RWPE2 (cell line): ENCODE data around the gene CA5A.

Experiments
- ATAC-seq: fragments of 200-7000 bp; cut with Tn5 transposase; 3 replicates; pipeline ENCODE4 v1.9.1; 2021; ENCODE audit warnings: low read depth
- DNase-seq: peaks from one replicate; pipeline ENCODE4 v3.0.0-alpha.2; 2020; ENCODE audit warnings: low spot score
- H3K27ac ChIP-seq: fragments of 450-650 bp; 2 replicates; pipeline ENCODE4 v1.5.1; 2017; ENCODE audit warnings: mild to moderate bottlenecking; ENCODE audit not compliant: poor library complexity, severe bottlenecking
- H3K27me3 ChIP-seq: fragments of 250-450 bp; sonication (Bioruptor Pico); 2 replicates; pipeline ENCODE4 v1.5.1; 2021; ENCODE audit warnings: mild to moderate bottlenecking, moderate library complexity; ENCODE audit not compliant: insufficient read depth, poor library complexity, severe bottlenecking
- H3K36me3 ChIP-seq: fragments of 250-450 bp; sonication (Bioruptor Pico); 2 replicates; pipeline ENCODE4 v1.5.1; 2020; ENCODE audit warnings: low read depth, mild to moderate bottlenecking, moderate library complexity
- H3K4me1 ChIP-seq: fragments of 250-450 bp; sonication (Bioruptor Pico); 2 replicates; pipeline ENCODE4 v1.5.1; 2021; ENCODE audit warnings: mild to moderate bottlenecking, moderate library complexity; ENCODE audit not compliant: insufficient read depth, poor library complexity, severe bottlenecking
- H3K4me3 ChIP-seq: fragments of 250-450 bp; sonication (Bioruptor Pico); 2 replicates; pipeline ENCODE4 v1.5.1; 2021; ENCODE audit warnings: mild to moderate bottlenecking, moderate library complexity; ENCODE audit not compliant: severe bottlenecking
- H3K9me3 ChIP-seq: fragments of 250-450 bp; sonication (Bioruptor Pico); 2 replicates; pipeline ENCODE4 v1.5.1; 2021; ENCODE audit warnings: mild to moderate bottlenecking, moderate library complexity; ENCODE audit not compliant: severe bottlenecking
- TF ChIP-seq, protein P1 (sequence below): fragments of 450-650 bp; IDR thresholded peaks from one replicate; pipeline ENCODE4 v1.5.1; 2017; ENCODE audit warnings: mild to moderate bottlenecking, moderate library complexity; ENCODE audit not compliant: poor library complexity, severe bottlenecking

The CA5A gene

DNA sequence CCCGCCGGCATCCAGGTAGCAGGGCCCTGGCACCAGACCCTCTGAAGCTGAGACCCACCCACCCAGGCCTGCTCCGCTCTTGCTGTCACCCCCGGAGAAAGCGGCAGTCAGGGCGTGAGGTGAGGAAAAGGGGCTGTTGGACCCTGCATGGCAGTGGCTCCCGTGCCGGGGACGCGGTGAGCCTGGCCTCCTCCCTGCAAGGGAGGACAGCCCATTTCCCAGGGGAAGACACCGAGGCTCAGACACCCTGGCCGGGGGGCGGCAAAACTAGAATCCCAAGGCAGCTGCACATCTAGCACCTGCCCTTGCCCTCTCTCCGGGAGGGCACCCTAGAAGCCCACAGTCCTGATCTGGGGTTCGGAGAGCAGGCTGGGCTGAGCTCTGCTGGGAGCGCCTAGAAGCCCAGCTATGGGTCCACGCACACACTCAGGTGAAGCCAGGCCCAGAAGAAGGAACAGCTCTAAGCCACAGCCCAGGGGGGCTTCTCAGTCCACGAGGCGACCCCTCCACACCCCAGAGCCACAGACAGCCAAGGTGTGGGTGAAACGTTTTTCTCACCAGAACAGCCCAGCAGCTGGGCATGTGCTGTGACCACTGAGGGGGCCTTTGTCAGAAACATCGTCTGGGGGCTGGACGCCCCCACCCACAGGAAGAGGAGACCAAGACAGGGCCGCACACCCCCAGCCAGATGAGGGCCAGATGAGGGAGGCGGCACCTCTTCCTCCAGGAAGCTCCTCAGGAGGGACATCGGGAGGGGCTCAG is 89.4 kb downstream of the CA5A start:
- H3K27me3 ChIP-seq, result no peaks in the 10 kb centered on the region
- no peak overlapping the region for H3K4me3 ChIP-seq
- peak overlapping the region; percentile 98 for H3K27ac ChIP-seq
- no peak for ATAC-seq
- TF ChIP-seq, protein P1, sequence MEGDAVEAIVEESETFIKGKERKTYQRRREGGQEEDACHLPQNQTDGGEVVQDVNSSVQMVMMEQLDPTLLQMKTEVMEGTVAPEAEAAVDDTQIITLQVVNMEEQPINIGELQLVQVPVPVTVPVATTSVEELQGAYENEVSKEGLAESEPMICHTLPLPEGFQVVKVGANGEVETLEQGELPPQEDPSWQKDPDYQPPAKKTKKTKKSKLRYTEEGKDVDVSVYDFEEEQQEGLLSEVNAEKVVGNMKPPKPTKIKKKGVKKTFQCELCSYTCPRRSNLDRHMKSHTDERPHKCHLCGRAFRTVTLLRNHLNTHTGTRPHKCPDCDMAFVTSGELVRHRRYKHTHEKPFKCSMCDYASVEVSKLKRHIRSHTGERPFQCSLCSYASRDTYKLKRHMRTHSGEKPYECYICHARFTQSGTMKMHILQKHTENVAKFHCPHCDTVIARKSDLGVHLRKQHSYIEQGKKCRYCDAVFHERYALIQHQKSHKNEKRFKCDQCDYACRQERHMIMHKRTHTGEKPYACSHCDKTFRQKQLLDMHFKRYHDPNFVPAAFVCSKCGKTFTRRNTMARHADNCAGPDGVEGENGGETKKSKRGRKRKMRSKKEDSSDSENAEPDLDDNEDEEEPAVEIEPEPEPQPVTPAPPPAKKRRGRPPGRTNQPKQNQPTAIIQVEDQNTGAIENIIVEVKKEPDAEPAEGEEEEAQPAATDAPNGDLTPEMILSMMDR, result no peak
- DNase-seq, result no peak
- H3K36me3 ChIP-seq, result peaks cover 98% of the 10 kb centered on the region
- no peaks in the 10 kb centered on the region for H3K9me3 ChIP-seq
- H3K4me1 ChIP-seq, result peaks cover 49% of the 10 kb centered on the region

DNA sequence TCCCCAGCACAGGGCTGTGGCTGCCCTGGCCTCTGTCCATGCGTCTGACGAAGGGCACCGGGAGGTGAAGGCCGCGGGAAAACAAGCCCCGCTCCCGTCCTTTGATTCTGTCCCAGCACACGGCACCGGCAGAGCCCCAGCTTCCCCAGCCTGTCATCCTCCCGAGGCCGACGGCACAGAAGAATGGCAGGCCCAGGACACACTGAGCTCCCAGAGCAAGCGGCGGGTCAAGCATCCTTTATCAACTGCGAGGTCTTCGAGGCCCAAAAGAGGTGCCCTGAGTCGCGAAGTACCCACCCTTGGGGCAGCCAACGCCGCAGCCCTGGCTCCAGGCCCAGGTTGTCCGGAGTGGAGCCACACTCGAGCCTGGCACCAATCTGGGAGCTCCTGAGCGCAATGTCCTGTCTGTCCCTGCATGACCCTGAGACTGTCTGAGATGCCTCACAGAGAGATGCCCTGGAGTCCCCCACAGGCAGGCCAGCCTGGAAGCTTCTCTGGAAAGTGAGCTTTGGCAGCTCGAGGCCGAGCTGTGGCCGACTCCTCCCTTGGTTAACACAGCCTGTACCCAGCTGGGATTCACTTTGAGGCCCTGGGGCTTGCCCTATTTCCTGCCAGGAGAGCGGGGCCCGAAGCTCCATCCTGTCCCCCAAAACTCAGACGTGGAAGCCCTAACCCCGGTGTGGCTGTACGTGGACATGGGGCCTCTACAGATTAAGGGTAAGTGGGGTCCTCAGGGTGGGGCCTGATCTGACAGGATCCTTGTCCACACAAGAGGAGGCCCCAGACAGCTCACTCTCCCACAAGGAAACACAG is 90.3 kb downstream of the CA5A start:
- Histone ChIP-seq H3K9me3 (no peaks in the 10 kb centered on the region), H3K4me1 (peaks cover 46% of the 10 kb centered on the region), H3K36me3 (peaks cover 98% of the 10 kb centered on the region), H3K4me3 (no peak overlapping the region), H3K27me3 (no peaks in the 10 kb centered on the region), H3K27ac (peak overlapping the region; percentile 98)
- DNase-seq (no peak), ATAC-seq (no peak)
- TF ChIP-seq, protein P1, result no peak

DNA sequence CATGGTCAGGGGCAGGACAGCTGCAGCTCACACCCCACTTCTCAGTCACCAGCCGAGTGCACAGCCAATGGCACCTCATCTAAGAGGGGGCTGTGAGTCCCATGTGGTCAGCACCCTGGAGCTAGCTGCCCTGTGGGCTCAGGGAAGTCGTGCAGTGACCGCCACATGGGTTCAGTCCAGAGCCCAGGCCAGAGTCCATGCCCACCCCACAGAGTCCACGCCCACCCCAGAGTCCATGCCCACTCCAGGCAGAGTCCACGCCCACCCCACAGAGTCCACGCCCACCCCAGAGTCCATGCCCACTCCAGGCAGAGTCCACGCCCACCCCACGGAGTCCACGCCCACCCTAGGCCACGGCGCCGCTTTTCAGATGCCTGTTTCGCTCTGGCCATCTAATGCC is 91.1 kb downstream of the CA5A start:
- Histone ChIP-seq H3K36me3 (peaks cover 98% of the 10 kb centered on the region), H3K27me3 (no peaks in the 10 kb centered on the region), H3K4me1 (peaks cover 39% of the 10 kb centered on the region)

DNA sequence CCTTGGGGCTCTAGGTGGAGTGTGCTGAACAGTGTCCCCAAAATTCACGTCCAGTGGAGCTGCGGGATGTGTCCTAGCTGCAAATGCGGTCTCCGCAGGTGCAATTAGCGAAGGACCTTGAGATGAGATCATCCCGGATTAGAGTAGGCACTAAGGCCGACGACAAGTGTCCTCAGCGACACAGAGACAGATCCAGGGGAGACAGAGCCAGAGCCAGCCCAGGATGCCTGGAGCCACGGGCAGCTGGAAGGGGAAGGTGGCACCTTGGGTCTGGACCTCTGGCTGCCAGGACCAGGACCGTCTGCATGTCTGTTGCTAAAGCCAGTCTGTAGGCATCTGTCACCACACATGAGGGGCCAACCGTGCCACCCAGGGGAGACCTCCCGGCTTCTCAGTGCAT is 91.5 kb downstream of the CA5A start:
- ATAC-seq, result no peak; the same call in 2 of the 3 replicates
- Histone ChIP-seq H3K27ac (peak overlapping the region; percentile 65), H3K4me3 (no peak overlapping the region), H3K27me3 (no peaks in the 10 kb centered on the region), H3K4me1 (peaks cover 39% of the 10 kb centered on the region), H3K36me3 (peaks cover 98% of the 10 kb centered on the region), H3K9me3 (no peaks in the 10 kb centered on the region)
- DNase-seq, result no peak
- TF ChIP-seq, protein P1, result no peak

More for the DNA sequence above, 91.1 kb downstream of the CA5A start:
- DNase-seq (no peak), ATAC-seq (peak; percentile 43)
- TF ChIP-seq, protein P1, result no peak
- peak overlapping the region; percentile 65 for H3K27ac ChIP-seq
- no peak overlapping the region for H3K4me3 ChIP-seq
- no peaks in the 10 kb centered on the region for H3K9me3 ChIP-seq
